ENCODE data around the gene MEIG1.
A peak's percentile ranks its signal among the peaks of the same experiment; 100 is the strongest.
"Not testable (repeated sequence)": the region's sequence is repeated elsewhere in the genome, so short reads cannot be mapped to it uniquely, and the experiment has no call there.

Gene MEIG1

DNA sequence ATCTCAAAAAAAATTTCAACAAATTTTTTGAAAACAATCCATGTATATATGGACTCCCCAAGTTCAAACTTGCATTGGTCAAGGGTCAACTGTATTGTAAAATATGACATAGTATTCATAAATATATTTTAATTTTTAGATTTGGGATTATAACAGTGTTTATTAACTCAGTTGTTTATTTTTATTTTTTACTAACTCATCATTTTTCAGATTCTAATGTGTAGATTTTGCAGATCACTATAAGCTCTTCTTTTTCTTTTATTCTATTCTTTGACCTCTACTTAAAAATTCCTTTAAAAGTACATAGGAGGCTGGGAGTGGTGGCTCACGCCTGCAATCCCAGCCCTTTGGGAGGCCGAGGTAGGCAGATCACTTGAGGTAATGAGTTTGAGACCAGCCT, 8.7 kb downstream of the MEIG1 start:
- Mint-ChIP-seq H3K27me3 (ENCODE audit: low read depth, poor library complexity) (peaks cover 20% of the 10 kb centered on the region), H3K4me3 (no peak overlapping the region), H3K27ac (no peak overlapping the region), H3K36me3 (ENCODE audit: low read depth) (no peaks in the 10 kb centered on the region), H3K4me1 (no peaks in the 10 kb centered on the region), H3K9me3 (no peaks in the 10 kb centered on the region)
- no peak for DNase-seq
- TF ChIP-seq, protein P1, sequence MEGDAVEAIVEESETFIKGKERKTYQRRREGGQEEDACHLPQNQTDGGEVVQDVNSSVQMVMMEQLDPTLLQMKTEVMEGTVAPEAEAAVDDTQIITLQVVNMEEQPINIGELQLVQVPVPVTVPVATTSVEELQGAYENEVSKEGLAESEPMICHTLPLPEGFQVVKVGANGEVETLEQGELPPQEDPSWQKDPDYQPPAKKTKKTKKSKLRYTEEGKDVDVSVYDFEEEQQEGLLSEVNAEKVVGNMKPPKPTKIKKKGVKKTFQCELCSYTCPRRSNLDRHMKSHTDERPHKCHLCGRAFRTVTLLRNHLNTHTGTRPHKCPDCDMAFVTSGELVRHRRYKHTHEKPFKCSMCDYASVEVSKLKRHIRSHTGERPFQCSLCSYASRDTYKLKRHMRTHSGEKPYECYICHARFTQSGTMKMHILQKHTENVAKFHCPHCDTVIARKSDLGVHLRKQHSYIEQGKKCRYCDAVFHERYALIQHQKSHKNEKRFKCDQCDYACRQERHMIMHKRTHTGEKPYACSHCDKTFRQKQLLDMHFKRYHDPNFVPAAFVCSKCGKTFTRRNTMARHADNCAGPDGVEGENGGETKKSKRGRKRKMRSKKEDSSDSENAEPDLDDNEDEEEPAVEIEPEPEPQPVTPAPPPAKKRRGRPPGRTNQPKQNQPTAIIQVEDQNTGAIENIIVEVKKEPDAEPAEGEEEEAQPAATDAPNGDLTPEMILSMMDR (IDR thresholded peaks at IDR 0.05), result no peak

DNA sequence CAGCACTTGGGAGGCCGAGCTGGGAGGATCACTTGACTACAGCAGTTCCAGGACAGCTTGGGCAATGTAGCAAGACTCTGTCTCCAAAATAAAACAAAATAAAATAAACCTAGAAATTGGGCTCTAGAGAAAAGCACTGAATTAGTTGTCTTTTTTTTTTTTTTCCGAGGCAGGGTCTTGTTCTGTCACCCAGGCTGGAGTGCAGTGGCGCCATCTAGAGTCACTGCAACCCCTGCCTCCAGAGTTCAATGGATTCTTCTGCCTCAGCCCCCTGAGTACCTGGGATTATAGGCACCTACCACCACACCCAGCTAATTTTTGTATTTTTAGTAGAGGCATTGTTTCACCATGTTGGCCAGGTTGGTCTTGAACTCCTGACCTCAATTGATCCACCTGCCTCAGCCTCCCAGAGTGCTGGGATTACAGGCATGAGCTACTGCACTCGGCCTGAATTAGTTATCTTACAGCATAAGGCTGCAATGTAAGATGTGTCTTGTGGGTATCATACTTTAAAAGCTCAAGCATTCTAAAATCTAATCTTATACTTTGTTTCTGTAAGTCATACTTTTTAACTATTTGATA, 12.8 kb downstream of the MEIG1 start:
- Mint-ChIP-seq H3K9me3 (no peaks in the 10 kb centered on the region), H3K36me3 (ENCODE audit: low read depth) (no peaks in the 10 kb centered on the region), H3K4me3 (no peak overlapping the region), H3K4me1 (peaks cover 4% of the 10 kb centered on the region), H3K27me3 (ENCODE audit: low read depth, poor library complexity) (peaks cover 33% of the 10 kb centered on the region), H3K27ac (no peak overlapping the region)
- TF ChIP-seq, protein P1 (IDR thresholded peaks at IDR 0.05), result peak; percentile 49
- DNase-seq, result peak; percentile 48

DNA sequence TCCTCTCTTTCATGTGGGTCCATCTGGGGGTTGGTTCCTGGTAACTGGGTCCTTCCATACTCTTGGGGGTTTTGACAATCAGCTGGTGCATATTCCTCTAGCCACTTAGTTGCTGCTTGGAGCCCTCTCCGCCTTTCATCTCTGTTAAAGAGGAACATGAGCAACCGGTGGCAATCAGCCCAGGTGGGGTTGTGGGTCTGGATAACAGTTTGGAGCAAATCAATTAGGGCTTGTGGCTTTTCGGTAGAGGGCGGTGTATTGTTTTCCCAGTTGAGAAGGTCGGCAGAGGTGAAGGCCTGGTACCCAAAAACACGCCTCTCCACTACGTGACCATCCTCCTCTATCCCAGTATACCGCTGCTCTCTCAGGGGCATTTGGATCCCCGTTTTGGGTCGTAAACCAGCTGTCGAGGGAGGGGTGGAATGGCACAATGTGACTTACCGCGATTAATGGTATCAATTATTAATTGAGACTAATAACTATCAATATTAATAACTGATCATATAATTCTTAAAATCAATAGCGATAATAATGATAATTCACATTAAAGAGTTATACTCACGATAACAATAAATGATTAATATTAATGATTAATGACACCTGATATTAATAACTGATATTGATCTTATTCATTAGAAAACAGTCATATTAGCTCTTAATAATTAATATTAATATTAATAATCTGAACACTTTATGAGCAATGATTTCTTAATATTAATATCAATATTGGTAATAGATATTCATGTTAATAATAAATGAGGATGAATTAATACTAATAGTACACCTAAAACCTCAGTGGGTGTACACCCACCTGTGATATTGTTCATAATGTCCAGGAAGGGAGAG, 15.2 kb downstream of the MEIG1 start:
- H3K9me3 Mint-ChIP-seq; H3K27ac Mint-ChIP-seq; H3K36me3 Mint-ChIP-seq (ENCODE audit: low read depth); H3K4me1 Mint-ChIP-seq; H3K4me3 Mint-ChIP-seq; DNase-seq: not testable (repeated sequence)
- H3K27me3 Mint-ChIP-seq (ENCODE audit: low read depth, poor library complexity), result peaks cover 33% of the 10 kb centered on the region

DNA sequence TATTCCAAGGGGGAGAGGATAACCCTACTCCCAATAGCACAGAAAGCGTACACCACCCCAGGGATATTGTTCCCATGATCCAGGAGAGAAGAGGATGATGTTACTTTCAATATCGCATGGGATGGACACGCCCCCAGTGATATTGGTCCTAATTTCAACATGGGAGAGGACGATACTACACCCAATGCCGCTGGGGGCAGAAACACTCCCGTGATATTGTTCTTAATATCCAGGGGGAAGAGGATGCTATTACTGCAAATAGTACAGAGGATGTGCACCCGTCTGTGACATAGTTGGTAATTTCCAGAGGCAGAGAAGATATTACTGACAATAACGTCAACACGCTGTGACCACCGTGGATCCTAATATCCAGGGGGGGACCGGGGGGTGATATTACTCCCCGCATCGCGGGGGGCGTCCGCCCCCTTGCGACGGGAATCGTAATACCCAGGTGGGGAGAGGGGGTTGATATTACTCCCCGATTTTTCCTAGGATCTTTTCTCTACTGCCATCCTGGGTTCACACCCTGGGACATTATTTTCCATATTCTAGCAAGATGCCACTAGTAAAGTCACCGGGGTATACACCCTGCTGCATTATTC, 16.6 kb downstream of the MEIG1 start:
- Mint-ChIP-seq H3K9me3 (no peaks in the 10 kb centered on the region), H3K36me3 (ENCODE audit: low read depth) (no peaks in the 10 kb centered on the region), H3K4me3 (no peak overlapping the region), H3K27me3 (ENCODE audit: low read depth, poor library complexity) (peaks cover 26% of the 10 kb centered on the region), H3K27ac (no peak overlapping the region), H3K4me1 (peaks cover 4% of the 10 kb centered on the region)
- TF ChIP-seq, protein P1 (IDR thresholded peaks at IDR 0.05), result no peak
- no peak for DNase-seq

DNA sequence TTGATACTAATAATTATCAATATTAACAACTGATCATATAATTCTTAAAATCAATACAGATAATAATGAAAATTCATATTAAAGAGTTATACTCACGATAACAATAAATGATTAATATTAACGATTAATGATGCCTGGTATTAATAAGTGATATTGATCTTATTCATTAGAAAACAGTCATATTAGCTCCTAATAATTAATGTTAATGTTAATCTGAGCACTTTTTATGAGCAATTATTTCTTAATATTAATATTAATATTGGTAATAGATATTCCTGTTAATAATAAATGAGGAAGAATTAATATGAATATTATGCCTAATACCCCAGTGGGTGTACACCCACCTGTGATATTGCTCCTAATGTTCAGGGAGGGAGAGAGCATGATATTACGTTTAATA, 23.6 kb downstream of the MEIG1 start:
- no peak for DNase-seq
- H3K4me3 Mint-ChIP-seq, result no peak overlapping the region
- H3K9me3 Mint-ChIP-seq, result no peaks in the 10 kb centered on the region
- no peaks in the 10 kb centered on the region for H3K4me1 Mint-ChIP-seq
- no peak overlapping the region for H3K27ac Mint-ChIP-seq
- peaks cover 29% of the 10 kb centered on the region for H3K27me3 Mint-ChIP-seq (ENCODE audit: low read depth, poor library complexity)
- TF ChIP-seq, protein P1 (IDR thresholded peaks at IDR 0.05), result no peak
- no peaks in the 10 kb centered on the region for H3K36me3 Mint-ChIP-seq (ENCODE audit: low read depth)

DNA sequence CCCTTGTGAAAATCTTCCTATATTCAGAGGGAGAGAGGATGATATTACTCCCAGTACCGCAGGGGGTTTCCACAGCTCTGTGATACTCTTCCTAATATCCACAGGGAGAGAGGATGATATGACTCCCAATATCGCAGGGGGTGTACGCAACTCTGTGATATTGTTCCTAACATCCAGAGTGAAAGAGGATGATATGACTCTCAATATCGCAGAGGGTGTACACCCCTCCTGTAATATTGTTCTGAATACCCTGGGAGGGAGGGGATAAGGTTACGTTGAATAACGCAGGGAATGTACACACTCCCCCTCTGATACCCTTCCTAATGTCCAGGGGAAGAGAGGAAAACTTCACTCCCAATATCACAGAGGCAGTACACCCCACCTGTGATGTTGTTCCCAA, 30.4 kb downstream of the MEIG1 start:
- DNase-seq; H3K4me3 Mint-ChIP-seq; H3K9me3 Mint-ChIP-seq; H3K36me3 Mint-ChIP-seq (ENCODE audit: low read depth); H3K27ac Mint-ChIP-seq: not testable (repeated sequence)
- Mint-ChIP-seq H3K4me1 (peaks cover 15% of the 10 kb centered on the region), H3K27me3 (ENCODE audit: low read depth, poor library complexity) (peaks cover 38% of the 10 kb centered on the region)

DNA sequence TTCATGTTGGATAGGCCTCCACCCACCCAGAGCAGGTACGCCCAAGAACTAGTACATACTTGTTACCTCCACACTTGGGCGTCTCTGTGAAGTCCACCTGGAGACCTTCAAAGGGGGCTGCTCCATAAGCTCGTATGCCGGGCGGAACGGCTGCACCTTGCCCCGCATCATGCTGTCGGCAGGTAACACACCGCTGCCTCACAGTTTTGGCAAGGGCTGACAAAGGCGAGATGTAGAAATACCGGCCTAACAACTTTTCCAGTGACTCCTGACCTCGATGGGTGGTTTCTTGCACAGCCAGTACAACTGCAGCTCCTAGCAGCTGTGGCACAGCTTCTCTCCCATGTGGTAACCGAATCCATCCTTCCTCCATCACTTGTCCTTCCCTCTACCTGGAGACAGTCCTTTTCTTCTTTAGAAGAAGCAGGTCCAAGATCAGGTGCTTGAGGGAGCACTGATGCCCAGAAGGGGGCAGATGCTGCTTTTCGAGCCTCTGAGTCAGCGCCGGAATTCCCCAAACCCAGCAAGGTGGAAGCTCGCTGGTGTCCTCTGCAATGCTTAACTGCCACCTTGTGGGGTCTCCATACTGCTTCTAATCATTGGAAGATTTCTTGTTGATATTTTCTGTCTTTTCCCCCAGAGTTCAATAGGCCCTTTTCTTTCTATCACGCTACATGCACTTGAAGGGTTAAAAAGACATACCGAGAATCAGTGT, 32.0 kb downstream of the MEIG1 start:
- not testable (repeated sequence) for H3K27ac Mint-ChIP-seq; H3K4me3 Mint-ChIP-seq; H3K36me3 Mint-ChIP-seq (ENCODE audit: low read depth); H3K9me3 Mint-ChIP-seq
- peak; percentile 35 for DNase-seq
- Mint-ChIP-seq H3K4me1 (peaks cover 15% of the 10 kb centered on the region), H3K27me3 (ENCODE audit: low read depth, poor library complexity) (peaks cover 39% of the 10 kb centered on the region)

DNA sequence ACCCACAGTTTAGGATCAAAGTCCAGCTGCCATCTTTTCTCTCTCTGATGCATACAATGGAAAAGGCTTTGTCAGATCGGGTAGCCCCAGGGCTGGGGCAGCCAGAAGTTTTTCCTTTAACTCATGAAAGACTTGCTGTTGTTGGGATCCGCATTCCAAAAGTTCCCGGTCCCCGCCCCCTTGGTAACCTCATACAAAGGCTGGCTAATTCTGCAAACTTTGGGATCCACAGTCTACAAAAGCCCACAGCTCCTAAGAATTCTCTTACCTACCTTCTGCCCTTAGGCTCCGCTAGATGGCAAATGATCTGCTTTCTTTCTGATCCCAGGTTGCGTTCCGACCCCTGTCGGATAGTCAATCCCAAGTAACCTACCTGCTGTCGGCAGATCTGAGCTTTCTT, 33.1 kb downstream of the MEIG1 start:
- not testable (repeated sequence) for H3K4me3 Mint-ChIP-seq; H3K27ac Mint-ChIP-seq; H3K36me3 Mint-ChIP-seq (ENCODE audit: low read depth); DNase-seq
- peaks cover 15% of the 10 kb centered on the region for H3K4me1 Mint-ChIP-seq
- peaks cover 34% of the 10 kb centered on the region for H3K27me3 Mint-ChIP-seq (ENCODE audit: low read depth, poor library complexity)
- peaks cover 12% of the 10 kb centered on the region for H3K9me3 Mint-ChIP-seq

DNA sequence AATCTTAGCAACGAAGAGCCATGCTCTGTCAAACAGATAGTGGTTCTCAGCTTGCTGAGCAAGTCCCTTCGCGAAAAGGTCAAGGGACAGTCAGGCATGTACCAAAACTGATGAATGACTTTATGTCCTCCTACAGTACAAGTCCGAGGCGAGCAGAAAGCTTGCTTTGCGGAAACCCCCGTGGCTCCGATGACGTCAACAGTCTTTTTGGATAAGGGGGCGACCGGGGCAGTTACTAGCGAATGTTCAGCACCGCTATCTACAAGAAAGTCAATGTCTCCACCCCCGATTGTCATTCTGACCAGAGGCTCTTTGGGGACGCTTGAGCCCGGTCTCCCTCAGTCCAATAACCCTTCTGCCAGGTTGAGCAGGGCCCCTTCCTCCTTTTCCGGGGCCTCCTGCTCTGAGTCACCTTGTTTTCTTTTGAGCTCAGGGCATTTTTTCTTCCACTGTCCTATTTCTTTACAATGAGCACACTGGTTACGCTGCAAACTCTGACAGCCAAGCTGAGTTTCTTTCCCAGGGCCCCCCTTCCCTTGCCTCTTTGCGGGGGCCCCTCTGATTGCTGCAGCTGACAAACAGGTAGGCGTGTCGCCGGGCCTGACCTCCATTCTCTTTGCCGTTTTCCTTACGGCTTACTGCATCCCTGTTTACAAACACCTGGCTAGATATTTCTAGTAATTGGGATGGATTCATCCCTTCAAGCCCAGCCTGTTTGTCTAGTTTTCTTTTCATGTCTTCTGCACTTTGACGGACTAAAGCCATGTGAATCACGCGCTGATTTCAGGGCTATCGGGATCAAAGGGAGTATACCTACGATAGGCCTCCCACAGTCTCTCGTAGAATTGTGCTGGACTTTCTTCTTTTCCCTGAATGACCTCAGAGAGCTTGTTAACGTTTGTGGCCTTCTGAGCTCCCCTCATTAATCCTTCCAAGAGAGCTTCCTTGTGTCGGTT, 34.6 kb downstream of the MEIG1 start:
- Mint-ChIP-seq H3K27ac (peak overlapping the region; percentile 54), H3K27me3 (ENCODE audit: low read depth, poor library complexity) (peaks cover 25% of the 10 kb centered on the region), H3K9me3 (peaks cover 12% of the 10 kb centered on the region), H3K4me1 (peaks cover 15% of the 10 kb centered on the region)
- DNase-seq; H3K4me3 Mint-ChIP-seq; H3K36me3 Mint-ChIP-seq (ENCODE audit: low read depth): not testable (repeated sequence)
